ENCODE results near the gene RPL3.

- TF ChIP-seq POLR2A (IDR thresholded peaks at IDR 0.05; ENCODE audit: low read depth, low read length) (no peak), POLR2AphosphoS5 (IDR thresholded peaks at IDR 0.05; ENCODE audit: low read depth, low read length) (no peak), POU2F2 (IDR thresholded peaks at IDR 0.05; ENCODE audit: low read depth, low read length) (no peak), PAX5 (IDR thresholded peaks at IDR 0.05; ENCODE audit: insufficient read depth, low read length, severe bottlenecking) (no peak), TAF1 (IDR thresholded peaks at IDR 0.05; ENCODE audit: low read depth, low read length) (no peak)
These were observed 1.5 kb downstream of the RPL3 start for GRCh38 chr22:39317775-39318506.

Measured in GM12891 (cell line).